Measurements from ENCODE around the gene VAV2.

DNA sequence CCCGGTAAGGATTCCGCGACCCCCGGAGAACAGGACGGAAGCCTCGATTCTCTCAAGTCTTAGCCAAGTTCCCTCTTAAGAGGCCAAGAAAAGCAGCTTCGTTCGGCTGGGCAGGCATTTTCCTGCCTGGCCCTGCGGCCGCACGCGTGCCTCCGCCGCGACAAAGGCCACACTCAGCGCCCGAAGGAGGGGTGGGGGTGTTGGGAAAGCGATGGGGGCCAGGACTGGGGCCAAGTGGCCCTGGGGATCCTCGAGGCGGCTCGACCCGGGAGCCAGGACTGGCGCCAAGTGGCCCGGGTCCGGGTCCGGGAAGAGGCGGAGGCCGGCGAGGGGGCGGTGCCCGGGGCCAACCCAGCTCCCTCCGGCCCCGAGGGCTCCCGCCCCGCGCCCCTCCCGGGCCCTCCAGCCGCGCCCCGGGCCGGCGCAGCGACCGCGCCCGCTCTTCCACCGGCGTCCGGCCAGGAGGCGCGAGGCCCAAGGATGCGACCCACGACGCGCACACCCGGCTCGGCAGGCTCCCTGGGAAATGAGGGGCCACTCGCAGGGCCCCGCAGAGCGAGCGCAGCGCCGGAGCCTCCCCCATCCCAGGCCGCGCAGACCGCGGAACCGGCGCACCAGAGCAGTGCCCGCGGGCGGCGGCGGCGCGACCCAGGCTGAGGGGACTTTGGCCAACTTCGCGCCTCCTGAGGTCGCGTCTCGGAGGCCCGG, 756 bp downstream of the VAV2 start:
- TF ChIP-seq, protein P1, sequence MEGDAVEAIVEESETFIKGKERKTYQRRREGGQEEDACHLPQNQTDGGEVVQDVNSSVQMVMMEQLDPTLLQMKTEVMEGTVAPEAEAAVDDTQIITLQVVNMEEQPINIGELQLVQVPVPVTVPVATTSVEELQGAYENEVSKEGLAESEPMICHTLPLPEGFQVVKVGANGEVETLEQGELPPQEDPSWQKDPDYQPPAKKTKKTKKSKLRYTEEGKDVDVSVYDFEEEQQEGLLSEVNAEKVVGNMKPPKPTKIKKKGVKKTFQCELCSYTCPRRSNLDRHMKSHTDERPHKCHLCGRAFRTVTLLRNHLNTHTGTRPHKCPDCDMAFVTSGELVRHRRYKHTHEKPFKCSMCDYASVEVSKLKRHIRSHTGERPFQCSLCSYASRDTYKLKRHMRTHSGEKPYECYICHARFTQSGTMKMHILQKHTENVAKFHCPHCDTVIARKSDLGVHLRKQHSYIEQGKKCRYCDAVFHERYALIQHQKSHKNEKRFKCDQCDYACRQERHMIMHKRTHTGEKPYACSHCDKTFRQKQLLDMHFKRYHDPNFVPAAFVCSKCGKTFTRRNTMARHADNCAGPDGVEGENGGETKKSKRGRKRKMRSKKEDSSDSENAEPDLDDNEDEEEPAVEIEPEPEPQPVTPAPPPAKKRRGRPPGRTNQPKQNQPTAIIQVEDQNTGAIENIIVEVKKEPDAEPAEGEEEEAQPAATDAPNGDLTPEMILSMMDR (IDR thresholded peaks at IDR 0.05; ENCODE audit: insufficient read depth, low read length, poor library complexity, severe bottlenecking), result no peak
- TF ChIP-seq EZH2phosphoT487 (conservative IDR thresholded peaks at IDR 0.05; ENCODE audit: low read length), result no peak
